T-helper 1 cell treated with Interleukin-12 subunit alpha and Interleukin-12 subunit beta and Interleukin-4 antibody, amounts not matched to agents 30 ng/mL and 1 ng/mL, for 36 hours (primary cell): ENCODE measurements around the gene LONP1. TPM values are rescaled to one million over a fixed set of nuclear protein-coding genes. Genes with fewer than 3 reads are reported as not detected.

Experiments
- intact Hi-C: fragments of 100-400 bp; cut with micrococcal nuclease; formaldehyde crosslinking; loops from one replicate; pipeline ENCODE4 v1.15.1; 2024
- total RNA-seq: library from RNA; stranded (reverse); gene quantifications from 2 replicates; pipeline ENCODE4 v1.2.3, GENCODE V29; 2022

The LONP1 gene
- total RNA-seq, 1 donor from 2014 or later: 82.9 TPM

- intact Hi-C loops: no loop called here
These were observed 58.5 kb downstream of the LONP1 start for GRCh38 chr19:5661483-5661882.

GRCh38 chr19:5655412-5655811 is 64.5 kb downstream of the LONP1 start:
- intact Hi-C loops: no loop called here

DNA sequence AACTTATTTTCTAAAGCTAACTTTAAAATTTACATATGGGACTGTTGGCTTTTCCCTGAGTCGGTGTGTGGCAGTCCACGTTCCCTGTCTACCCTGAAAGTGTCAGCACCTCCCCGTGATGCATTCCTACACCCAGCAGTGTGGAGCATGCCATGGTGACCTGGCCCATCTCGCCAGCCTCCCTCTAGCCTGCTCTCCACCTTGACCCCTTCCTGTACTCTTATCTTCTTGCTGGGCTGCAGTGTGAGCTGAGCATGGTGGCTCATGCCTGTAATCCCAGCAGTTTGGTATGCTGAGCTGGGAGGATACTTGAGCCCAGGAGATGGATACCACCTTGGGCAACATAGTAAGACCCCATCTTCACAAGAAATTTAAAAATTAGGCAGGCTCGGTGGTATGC is 65.0 kb downstream of the LONP1 start:
- intact Hi-C loops: no loop called here

DNA sequence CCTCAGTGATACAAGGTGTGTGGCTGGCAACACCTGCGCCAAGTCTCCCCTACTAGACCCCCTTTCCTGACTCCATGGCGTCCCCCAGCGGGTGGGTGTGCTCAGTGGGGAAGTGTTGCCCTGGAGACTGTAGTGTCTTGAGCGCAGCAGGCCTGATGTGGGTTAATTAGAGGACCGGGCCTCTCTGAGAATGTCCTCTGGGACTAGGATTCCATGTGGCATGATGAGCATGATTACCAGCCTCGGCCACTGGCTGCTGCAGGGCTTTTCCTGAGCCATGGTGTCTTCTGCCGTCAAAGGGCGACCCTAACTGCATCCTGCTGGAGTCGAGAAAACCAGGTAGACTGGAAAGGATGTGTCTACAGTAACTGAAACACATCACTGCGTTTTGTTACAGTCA is 67.7 kb downstream of the LONP1 start:
- intact Hi-C loops: no loop called here

- intact Hi-C loops: no loop called here
These were observed 68.6 kb downstream of the LONP1 start for GRCh38 chr19:5651361-5651760.

DNA sequence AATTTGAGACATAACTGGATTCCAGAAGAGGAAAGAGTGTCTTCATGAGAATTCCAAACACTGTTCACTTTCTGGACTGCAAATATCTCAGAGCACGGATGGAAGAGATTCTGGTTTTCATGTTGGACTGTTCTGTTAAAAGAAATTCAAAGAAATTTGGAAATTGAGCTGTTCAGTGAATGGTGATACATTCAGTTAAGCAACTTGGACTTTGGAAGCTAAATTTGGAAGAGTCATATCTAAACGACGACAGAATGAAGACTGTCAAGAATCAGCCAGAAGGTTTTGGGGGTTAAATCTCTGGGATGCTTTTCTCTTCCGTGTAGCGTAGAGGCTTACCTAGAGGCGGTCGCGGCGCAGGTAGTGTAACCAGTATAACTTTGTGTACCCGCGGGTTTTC is 71.5 kb downstream of the LONP1 start:
- intact Hi-C loops: no loop called here

- intact Hi-C loops: no loop called here
These were observed 73.2 kb downstream of the LONP1 start for GRCh38 chr19:5646703-5647102.

- intact Hi-C loops: no loop called here
These were observed 74.5 kb downstream of the LONP1 start for GRCh38 chr19:5645409-5645808.

GRCh38 chr19:5644037-5644436 is 75.9 kb downstream of the LONP1 start:
- intact Hi-C loops: no loop called here

GRCh38 chr19:5643060-5643459 is 76.9 kb downstream of the LONP1 start:
- intact Hi-C loops: no loop called here

- intact Hi-C loops: no loop called here
These were observed 77.7 kb downstream of the LONP1 start for GRCh38 chr19:5642204-5642603.

Other genes starting within 250 kb of the LONP1 start
- 0.76 and 0.83 TPM in 2 replicates for gene TINCR, start 152.2 kb downstream of the LONP1 start, total RNA-seq
- gene SAFB2, start 97.4 kb downstream of the LONP1 start, total RNA-seq: 95.9 and 116 TPM in 2 replicates
- gene SAFB, start 97.1 kb downstream of the LONP1 start, total RNA-seq: 127 and 135 TPM in 2 replicates
- gene MICOS13, start 39.6 kb downstream of the LONP1 start, total RNA-seq: 44.4 TPM in 2 replicates
- 2.0 and 2.4 TPM in 2 replicates for gene HSD11B1L, start 39.1 kb downstream of the LONP1 start, total RNA-seq
- 692 and 713 TPM in 2 replicates for gene RPL36, start 29.9 kb downstream of the LONP1 start, total RNA-seq
- not detected in 2 replicates for gene CATSPERD, start 491 bp upstream of the LONP1 start, total RNA-seq
- gene PRR22, start 64.6 kb upstream of the LONP1 start, total RNA-seq: 5.0 and 5.3 TPM in 2 replicates
- gene DUS3L, start 71.0 kb upstream of the LONP1 start, total RNA-seq: 48.8 and 53.7 TPM in 2 replicates
- 0.32 and 0.64 TPM in 2 replicates for gene NRTN, start 84.9 kb upstream of the LONP1 start, total RNA-seq
- gene FUT6, start 119.6 kb upstream of the LONP1 start, total RNA-seq: not detected in 2 replicates
- gene FUT3, start 131.3 kb upstream of the LONP1 start, total RNA-seq: 0.17 TPM in 1 of 2 replicates, not detected in the other
- gene FUT5, start 150.4 kb upstream of the LONP1 start, total RNA-seq: not detected in 2 replicates
- 220 and 230 TPM in 2 replicates for gene NDUFA11, start 183.6 kb upstream of the LONP1 start, total RNA-seq
- gene VMAC, start 184.7 kb upstream of the LONP1 start, total RNA-seq: 10.0 and 10.7 TPM in 2 replicates
- gene CAPS, start 194.1 kb upstream of the LONP1 start, total RNA-seq: 13.0 and 15.5 TPM in 2 replicates